Keratinocyte (primary cell): ENCODE data around the gene FLII. TPM values are rescaled to one million over a fixed set of nuclear protein-coding genes. Genes with fewer than 3 reads are reported as not detected.

Experiments
- DNase-seq: peaks from one replicate; pipeline ENCODE4 v3.0.0-alpha.2; 2011; ENCODE audit warnings: low read depth, missing footprints, low spot score
- FAIRE-seq: peaks from 2 replicates; lab custom pipeline; 2011; peaks lifted over from hg19 to GRCh38; lab: Jason Lieb, UNC
- H2AFZ ChIP-seq: 2 replicates; pipeline ENCODE4 v1.6.0; 2012; ENCODE audit warnings: low read length, control low read depth, inconsistent platforms; ENCODE audit not compliant: control insufficient read depth
- H3K27ac ChIP-seq: 2 replicates; pipeline ENCODE4 v1.5.1; 2011; ENCODE audit warnings: low read length; ENCODE audit not compliant: control insufficient read depth, insufficient read depth
- H3K27me3 ChIP-seq: 3 replicates; pipeline ENCODE4 v1.6.0; 2011; ENCODE audit warnings: low read length; ENCODE audit not compliant: control insufficient read depth, insufficient read depth; ENCODE audit errors: extremely low read depth
- H3K36me3 ChIP-seq, 2 experiments: 2 replicates in 1 of 2; 3 replicates in 1 of 2; pipeline ENCODE4 v1.5.1; 2011; ENCODE audit warnings: low read length in 2 of 2, mild to moderate bottlenecking in 1 of 2; ENCODE audit not compliant: control insufficient read depth in 2 of 2, insufficient read depth in 2 of 2; ENCODE audit errors: extremely low read depth in 1 of 2
- H3K4me1 ChIP-seq: 3 replicates; pipeline ENCODE4 v1.5.1; 2011; ENCODE audit warnings: low read length; ENCODE audit not compliant: control insufficient read depth, insufficient read depth; ENCODE audit errors: extremely low read depth
- H3K4me2 ChIP-seq: 3 replicates; pipeline ENCODE4 v1.6.0; 2011; ENCODE audit warnings: low read depth, low read length; ENCODE audit not compliant: control insufficient read depth, insufficient read depth; ENCODE audit errors: extremely low read depth
- H3K4me3 ChIP-seq, 3 experiments: fragments of 200-600 bp in 1 of 3; sonication (generic) in 1 of 3; 2 replicates in 2 of 3; 3 replicates in 1 of 3; pipeline ENCODE4 v1.5.1; 2011 to 2016; ENCODE audit warnings: low read length in 3 of 3, mild to moderate bottlenecking in 3 of 3, control low read depth in 2 of 3, inconsistent platforms in 1 of 3, low read depth in 1 of 3, mixed read lengths in 1 of 3, mixed run types in 1 of 3, moderate library complexity in 1 of 3; ENCODE audit not compliant: control insufficient read depth in 2 of 3, insufficient read depth in 2 of 3; ENCODE audit errors: extremely low read depth in 1 of 3
- H3K79me2 ChIP-seq: 2 replicates; pipeline ENCODE4 v1.6.0; 2012; ENCODE audit warnings: low read length; ENCODE audit not compliant: control insufficient read depth, insufficient read depth
- H3K9ac ChIP-seq: 3 replicates; pipeline ENCODE4 v1.6.0; 2011; ENCODE audit warnings: low read length; ENCODE audit not compliant: control insufficient read depth, insufficient read depth; ENCODE audit errors: extremely low read depth
- H3K9me1 ChIP-seq: 3 replicates; pipeline ENCODE4 v1.6.0; 2011; ENCODE audit warnings: low read length; ENCODE audit not compliant: control insufficient read depth, insufficient read depth; ENCODE audit errors: extremely low read depth
- H3K9me3 ChIP-seq: 2 replicates; pipeline ENCODE4 v1.5.1; 2012; ENCODE audit warnings: low read depth, low read length; ENCODE audit not compliant: control insufficient read depth
- H4K20me1 ChIP-seq: 3 replicates; pipeline ENCODE4 v1.6.0; 2011; ENCODE audit warnings: low read length; ENCODE audit not compliant: control insufficient read depth, insufficient read depth; ENCODE audit errors: extremely low read depth
- EZH2 ChIP-seq: IDR thresholded peaks from one replicate; pipeline ENCODE4 v1.6.1; 2012; ENCODE audit warnings: inconsistent platforms, mild to moderate bottlenecking, low read length, moderate library complexity
- dilution Hi-C: fragments of 300-500 bp; cut with MboI; formaldehyde crosslinking; loops from one replicate; pipeline ENCODE4 v1.7.0; 2020; ENCODE audit warnings: low sequenced_read_pairs; ENCODE audit not compliant: extremely low pct_ligation_motif_present
- polyA plus RNA-seq, 5 experiments: library from polyadenylated mRNA; depleted of rRNA in 3 of 5; stranded (reverse) in 3 of 5; stranded (forward) in 1 of 5; unstranded in 1 of 5; fragments of >200 nt; gene quantifications; 1 replicate in 1 of 5; 2 replicates in 3 of 5; 3 replicates in 1 of 5; pipeline versions ENCODE4 v1.2.1 to v1.2.3, GENCODE V29; 2011 to 2012; ENCODE audit warnings: missing spikeins in 2 of 5, low read depth in 1 of 5, low replicate concordance in 1 of 5
- TF ChIP-seq, protein P1 (sequence below), 3 experiments: IDR thresholded peaks in 1 of 3; conservative IDR thresholded peaks in 1 of 3; optimal IDR thresholded peaks in 1 of 3; 2 replicates in 2 of 3; 3 replicates in 1 of 3; pipeline versions ENCODE3 to v1.5.1; 2011; ENCODE audit warnings: low read length in 3 of 3, mild to moderate bottlenecking in 3 of 3, moderate library complexity in 2 of 3, control low read depth in 1 of 3, inconsistent platforms in 1 of 3; ENCODE audit not compliant: insufficient read depth in 2 of 3; ENCODE audit errors: extremely low read depth in 1 of 3

FLII gene
- polyA plus RNA-seq, 1 donor (not counting 4 experiments of a cell fraction or from before 2014, with no cell fraction given) = 376 TPM

DNA sequence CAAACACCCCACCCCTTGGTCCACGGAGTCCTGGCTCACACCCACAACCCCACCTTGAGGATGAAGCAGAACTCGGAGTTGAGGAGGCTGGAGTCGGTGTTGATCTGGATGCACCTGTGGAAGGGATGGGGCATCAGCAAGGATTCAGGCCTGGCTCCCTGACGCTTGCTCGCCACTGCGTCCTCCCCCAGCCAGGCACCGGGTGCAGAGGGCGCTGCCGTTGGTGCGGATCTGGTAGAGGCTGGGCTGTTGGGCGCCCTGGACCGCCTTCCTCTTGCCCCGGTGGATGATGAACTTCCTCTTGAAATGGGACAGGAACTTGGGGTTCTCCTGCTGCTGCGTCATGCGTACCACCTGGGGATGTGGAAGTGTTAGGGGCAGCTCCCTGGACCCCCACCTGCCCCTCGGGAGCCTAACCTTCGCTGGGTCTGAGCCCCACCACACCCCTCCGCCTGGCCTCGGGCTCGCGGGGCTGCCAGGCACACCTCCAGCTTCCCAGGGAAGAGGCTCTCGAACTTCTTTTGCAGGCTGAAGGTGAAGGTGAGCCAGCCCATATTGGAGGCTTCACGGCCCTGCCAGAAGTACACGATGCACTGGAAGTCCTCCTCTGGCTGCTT lies 12.3 kb downstream of the FLII start:
- dilution Hi-C loops = no loop called here
- Histone ChIP-seq H3K27me3 (no peaks in the 10 kb centered on the region), H2AFZ (no peak overlapping the region), H3K79me2 (peaks cover 2% of the 10 kb centered on the region), H3K9me1 (no peaks in the 10 kb centered on the region), H3K9ac (no peak overlapping the region), H3K4me2 (peak overlapping the region; percentile 50), H3K9me3 (no peaks in the 10 kb centered on the region), H3K4me3 (no peak overlapping the region), H3K4me1 (peaks cover 27% of the 10 kb centered on the region), H3K27ac (no peak overlapping the region), H4K20me1 (peaks cover 25% of the 10 kb centered on the region), H3K36me3 (peaks cover 55 to 60% of the 10 kb centered on the region in 2 experiments)
- FAIRE-seq (no peak), DNase-seq (no peak)
- TF ChIP-seq EZH2 = no peak
- TF ChIP-seq, protein P1, sequence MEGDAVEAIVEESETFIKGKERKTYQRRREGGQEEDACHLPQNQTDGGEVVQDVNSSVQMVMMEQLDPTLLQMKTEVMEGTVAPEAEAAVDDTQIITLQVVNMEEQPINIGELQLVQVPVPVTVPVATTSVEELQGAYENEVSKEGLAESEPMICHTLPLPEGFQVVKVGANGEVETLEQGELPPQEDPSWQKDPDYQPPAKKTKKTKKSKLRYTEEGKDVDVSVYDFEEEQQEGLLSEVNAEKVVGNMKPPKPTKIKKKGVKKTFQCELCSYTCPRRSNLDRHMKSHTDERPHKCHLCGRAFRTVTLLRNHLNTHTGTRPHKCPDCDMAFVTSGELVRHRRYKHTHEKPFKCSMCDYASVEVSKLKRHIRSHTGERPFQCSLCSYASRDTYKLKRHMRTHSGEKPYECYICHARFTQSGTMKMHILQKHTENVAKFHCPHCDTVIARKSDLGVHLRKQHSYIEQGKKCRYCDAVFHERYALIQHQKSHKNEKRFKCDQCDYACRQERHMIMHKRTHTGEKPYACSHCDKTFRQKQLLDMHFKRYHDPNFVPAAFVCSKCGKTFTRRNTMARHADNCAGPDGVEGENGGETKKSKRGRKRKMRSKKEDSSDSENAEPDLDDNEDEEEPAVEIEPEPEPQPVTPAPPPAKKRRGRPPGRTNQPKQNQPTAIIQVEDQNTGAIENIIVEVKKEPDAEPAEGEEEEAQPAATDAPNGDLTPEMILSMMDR (optimal IDR thresholded peaks at IDR 0.05 in 1 of 3, IDR thresholded peaks at IDR 0.05 in 1 of 3, conservative IDR thresholded peaks at IDR 0.05 in 1 of 3; ENCODE audit: extremely low read depth in 1 of 3, insufficient read depth in 2 of 3, low read length in 3 of 3) = no peak

- no peaks in the 10 kb centered on the region for H3K9me1 ChIP-seq
- no peak overlapping the region for H3K4me2 ChIP-seq
- FAIRE-seq (no peak), DNase-seq (no peak)
- H3K4me1 ChIP-seq = peaks cover 27% of the 10 kb centered on the region
- peaks cover 25% of the 10 kb centered on the region for H4K20me1 ChIP-seq
- no peak overlapping the region for H2AFZ ChIP-seq
- peaks cover 2% of the 10 kb centered on the region for H3K79me2 ChIP-seq
- no peak overlapping the region for H3K9ac ChIP-seq
- H3K36me3 ChIP-seq = peaks cover 45 to 54% of the 10 kb centered on the region in 2 experiments
- no peaks in the 10 kb centered on the region for H3K27me3 ChIP-seq
- H3K4me3 ChIP-seq = no peak overlapping the region
- dilution Hi-C loops = no loop called here
- H3K9me3 ChIP-seq = no peaks in the 10 kb centered on the region
- no peak for TF ChIP-seq EZH2
- TF ChIP-seq, protein P1 (optimal IDR thresholded peaks at IDR 0.05 in 1 of 3, IDR thresholded peaks at IDR 0.05 in 1 of 3, conservative IDR thresholded peaks at IDR 0.05 in 1 of 3; ENCODE audit: extremely low read depth in 1 of 3, insufficient read depth in 2 of 3, low read length in 3 of 3) = no peak
- H3K27ac ChIP-seq = no peak overlapping the region
These were observed 13.3 kb downstream of the FLII start for GRCh38 chr17:18245038-18245776.
